GM18505 (cell line): ENCODE data around the gene PLEKHH1.

ENCODE experiments used
- ATAC-seq: cut with Tn5 transposase; IDR thresholded peaks from one replicate; pipeline ENCODE4 v1.9.1; 2021; ENCODE audit not compliant: unreplicated experiment
- POLR2A ChIP-seq: IDR thresholded peaks from 4 replicates; pipeline ENCODE4 v1.6.1; 2011; ENCODE audit warnings: borderline replicate concordance; ENCODE audit not compliant: insufficient read depth, insufficient read length; ENCODE audit errors: extremely low read depth

PLEKHH1 gene

DNA sequence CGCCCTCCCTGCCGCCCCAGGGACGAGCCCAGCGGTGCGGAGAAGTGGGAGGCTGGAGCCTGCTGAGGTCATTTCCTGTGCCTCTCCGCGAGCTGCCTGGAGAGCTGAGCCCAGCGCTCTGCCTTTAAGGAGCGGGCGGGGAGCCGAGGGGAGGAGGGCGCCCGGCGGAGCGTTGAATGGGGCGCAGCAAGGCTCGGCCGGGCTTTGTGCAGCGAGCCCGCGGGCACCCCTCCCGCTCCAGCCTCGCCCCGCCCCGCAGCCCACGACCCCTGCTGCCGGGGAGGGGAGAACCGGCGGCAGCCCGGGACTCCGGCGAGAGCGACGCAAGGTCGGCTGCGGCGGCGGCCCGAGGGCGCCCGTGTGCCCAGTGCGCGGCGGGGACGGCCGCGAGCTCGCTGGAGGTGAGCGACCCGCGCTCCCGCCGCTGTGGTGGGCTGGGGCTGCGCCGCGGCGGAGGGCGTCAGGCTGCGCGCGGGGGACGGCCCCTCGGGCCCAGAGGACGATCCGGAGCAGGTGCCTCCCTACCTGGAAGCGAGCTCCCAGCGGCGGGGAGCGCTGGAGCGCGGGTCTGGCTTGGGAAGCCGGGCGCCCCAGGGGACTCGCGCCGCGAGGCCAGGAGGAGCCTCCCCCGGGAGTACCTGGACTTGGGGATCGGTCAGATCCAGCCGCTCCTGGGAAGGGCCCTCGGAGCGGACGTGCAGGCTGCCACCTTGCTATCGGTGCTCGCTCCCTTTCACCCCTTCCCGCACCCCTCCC, at the start of gene PLEKHH1:
Gene PLEKHH1 (plus strand): TSS at position 293 of the 756 bp plus-strand sequence. CDS start 8,578 bp downstream, outside the sequence.
- no peak for ATAC-seq
- TF ChIP-seq POLR2A, result no peak

DNA sequence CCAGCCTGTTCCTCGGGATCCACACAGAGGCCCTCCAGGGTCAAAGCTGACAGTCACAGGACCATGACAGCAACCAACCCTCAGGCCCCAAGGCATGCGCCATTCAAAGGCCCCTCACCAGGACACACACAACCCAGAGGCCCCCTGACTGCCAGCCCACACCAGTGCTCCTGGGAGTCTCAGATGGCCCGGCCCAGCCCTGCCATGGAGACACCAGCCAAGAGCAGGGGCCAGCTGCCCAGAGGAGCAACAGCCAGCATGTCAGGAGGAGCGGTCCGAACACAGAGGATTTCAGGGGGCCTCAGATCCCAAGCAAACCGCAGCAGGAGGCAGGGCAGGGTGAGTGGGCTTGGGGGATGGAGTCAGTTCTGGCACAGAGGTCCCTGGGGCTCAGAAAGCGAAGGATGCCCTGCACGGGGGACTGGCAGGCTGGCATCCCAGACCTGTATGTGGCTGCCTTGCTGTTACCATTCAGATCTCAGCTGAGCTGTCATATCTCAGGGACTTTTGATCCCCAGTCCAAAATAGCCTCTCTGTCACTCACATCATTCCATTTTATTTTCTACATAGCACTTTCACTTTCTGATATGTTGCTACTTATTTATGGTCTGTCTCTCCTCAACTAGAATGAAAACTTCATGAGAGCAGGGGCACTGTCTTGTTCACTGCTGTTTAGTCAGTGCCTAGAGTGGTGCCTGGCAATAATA, 49.4 kb upstream of the PLEKHH1 start:
- no peak for ATAC-seq
- no peak for TF ChIP-seq POLR2A

GRCh38 chr14:67485501-67486095, 47.5 kb upstream of the PLEKHH1 start:
- TF ChIP-seq POLR2A, result no peak
- no peak for ATAC-seq

- TF ChIP-seq POLR2A, result no peak
- ATAC-seq, result no peak
Observed at GRCh38 chr14:67486890-67487289, 46.2 kb upstream of the PLEKHH1 start.

- no peak for ATAC-seq
- TF ChIP-seq POLR2A, result no peak
Observed at GRCh38 chr14:67487332-67487731, 45.8 kb upstream of the PLEKHH1 start.

DNA sequence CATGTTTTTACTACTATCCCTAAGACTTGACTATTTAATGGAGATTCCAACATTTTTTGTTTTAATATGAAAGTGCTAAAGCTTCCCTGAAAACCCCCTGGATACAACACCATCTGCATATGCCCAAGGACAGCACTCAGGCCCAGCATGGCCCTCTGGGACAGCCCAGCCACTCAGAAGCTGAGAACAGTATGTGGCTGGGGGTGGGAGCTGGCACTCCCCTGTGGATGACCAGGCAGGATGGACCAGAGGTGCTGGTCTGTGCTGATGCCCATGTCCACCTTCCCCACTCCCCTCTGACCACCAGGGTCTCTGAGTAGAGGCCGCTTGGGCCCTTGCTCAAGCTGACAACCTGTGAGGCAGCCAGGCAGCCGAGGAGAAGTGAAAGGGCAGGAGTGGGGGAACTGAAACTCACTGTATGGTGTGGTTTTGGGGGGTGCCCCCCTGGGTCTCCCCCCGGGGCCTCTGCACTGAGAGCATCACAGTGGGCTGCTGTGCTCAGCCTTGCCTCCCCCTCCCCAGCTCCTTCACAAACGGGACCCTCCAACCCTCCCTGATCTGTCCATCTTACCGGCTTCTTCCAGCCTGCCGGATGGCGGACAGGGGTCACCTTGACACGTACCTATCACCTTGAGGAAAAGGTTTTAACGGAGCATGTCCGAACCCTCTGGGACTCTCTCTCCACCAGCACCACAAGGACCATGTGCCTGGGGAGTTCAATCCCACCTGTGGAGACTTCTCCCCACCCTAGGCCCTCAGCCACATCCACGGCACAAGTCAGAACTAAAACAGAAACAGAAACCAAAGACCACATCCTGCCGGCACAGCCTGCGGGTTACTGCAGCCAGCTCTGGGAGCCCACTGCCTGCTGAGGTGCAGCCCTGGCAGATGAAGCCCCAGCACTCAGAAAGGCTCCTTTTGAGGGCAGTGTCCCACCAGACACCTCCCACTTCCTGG, 44.9 kb upstream of the PLEKHH1 start, which contains the start of gene TMEM229B:
Gene TMEM229B (minus strand): TSS at position 785 of the 957 bp plus-strand sequence. CDS start 14,798 bp downstream, outside the sequence.
- no peak for TF ChIP-seq POLR2A
- ATAC-seq, result peak; percentile 90

- no peak for TF ChIP-seq POLR2A
- ATAC-seq, result no peak
Observed at GRCh38 chr14:67490196-67490595, 42.9 kb upstream of the PLEKHH1 start.

GRCh38 chr14:67491285-67491684, 41.8 kb upstream of the PLEKHH1 start:
- ATAC-seq, result no peak
- no peak for TF ChIP-seq POLR2A

- no peak for ATAC-seq
- TF ChIP-seq POLR2A, result no peak
Observed at GRCh38 chr14:67491741-67492507, 41.2 kb upstream of the PLEKHH1 start.

DNA sequence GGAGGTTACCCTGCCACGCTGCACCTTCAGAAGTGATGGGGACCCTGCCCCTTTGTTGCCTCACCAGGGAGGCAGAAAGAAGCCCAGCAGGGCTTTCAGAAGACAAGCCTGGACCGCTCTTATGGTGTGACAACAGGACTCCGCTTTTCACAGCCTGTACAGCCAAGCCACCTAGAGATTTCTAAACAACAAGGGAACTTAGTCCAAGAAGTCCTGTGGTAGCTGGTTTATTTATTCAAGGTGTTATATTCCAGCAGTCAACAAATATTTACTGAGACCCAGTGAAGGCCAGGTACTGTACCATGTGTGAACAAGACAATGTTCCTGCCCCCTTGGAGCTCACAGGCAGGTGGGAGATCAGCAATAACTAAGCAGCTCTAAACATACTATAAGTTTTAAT, 40.6 kb upstream of the PLEKHH1 start:
- no peak for ATAC-seq
- no peak for TF ChIP-seq POLR2A

- TF ChIP-seq POLR2A, result no peak
- no peak for ATAC-seq
Observed at GRCh38 chr14:67493092-67493717, 39.9 kb upstream of the PLEKHH1 start.
